Measurements from ENCODE around the gene MASTL.

MASTL gene

GRCh38 chr10:27225642-27226257 lies 70.6 kb downstream of the MASTL start:
- no peak for DNase-seq (ENCODE audit: low read depth)

GRCh38 chr10:27230022-27230421 lies 74.9 kb downstream of the MASTL start:
- DNase-seq (ENCODE audit: low read depth) = no peak

- no peak for DNase-seq (ENCODE audit: low read depth)
Measured at GRCh38 chr10:27235706-27236105, 80.6 kb downstream of the MASTL start.

Data from T-helper 22 cell (primary cell).